ENCODE data around the gene TMEM225.
"Not testable (repeated sequence)": the region's sequence is repeated elsewhere in the genome, so short reads cannot be mapped to it uniquely, and the experiment has no call there.

The TMEM225 gene

GRCh38 chr11:123885570-123885969, at the start of gene TMEM225:
TMEM225 (minus strand) TSS chr11:123885670; CDS start chr11:123885425, 245 bp downstream.
- DNase-seq: no peak

- DNase-seq: no peak
Observed at GRCh38 chr11:123924027-123924426, 38.6 kb upstream of the TMEM225 start.

- no peak for DNase-seq
Observed at GRCh38 chr11:123920943-123921342, 35.5 kb upstream of the TMEM225 start.

GRCh38 chr11:123905826-123906225, 20.4 kb upstream of the TMEM225 start:
- DNase-seq: no peak

GRCh38 chr11:123904932-123905331, 19.5 kb upstream of the TMEM225 start:
- no peak for DNase-seq

GRCh38 chr11:123903932-123904331, 18.5 kb upstream of the TMEM225 start:
- DNase-seq: no peak

GRCh38 chr11:123901867-123902266, 16.4 kb upstream of the TMEM225 start, which contains the start of gene OR8D4:
OR8D4 (plus strand) TSS chr11:123902167; CDS start chr11:123906432, 4,265 bp downstream.
- no peak for DNase-seq

- DNase-seq: no peak
Observed at GRCh38 chr11:123899792-123900191, 14.3 kb upstream of the TMEM225 start.

GRCh38 chr11:123892031-123892430, 6.6 kb upstream of the TMEM225 start:
- no peak for DNase-seq

- no peak for DNase-seq
Observed at GRCh38 chr11:123880912-123881311, 4.6 kb downstream of the TMEM225 start.

- DNase-seq: not testable (repeated sequence)
Observed at GRCh38 chr11:123867795-123868194, 17.7 kb downstream of the TMEM225 start.

GRCh38 chr11:123865293-123865692, 20.2 kb downstream of the TMEM225 start:
- DNase-seq: not testable (repeated sequence)

- no peak for DNase-seq
Observed at GRCh38 chr11:123859731-123860130, 25.7 kb downstream of the TMEM225 start.

- no peak for DNase-seq
Observed at GRCh38 chr11:123856444-123856843, 29.0 kb downstream of the TMEM225 start.

- no peak for DNase-seq
Observed at GRCh38 chr11:123853038-123853437, 32.4 kb downstream of the TMEM225 start.

- DNase-seq: no peak
Observed at GRCh38 chr11:123852321-123852720, 33.1 kb downstream of the TMEM225 start.

GRCh38 chr11:123851110-123851509, 34.4 kb downstream of the TMEM225 start:
- no peak for DNase-seq

GRCh38 chr11:123841174-123841573, 44.3 kb downstream of the TMEM225 start:
- no peak for DNase-seq

GRCh38 chr11:123839131-123839530, 46.3 kb downstream of the TMEM225 start:
- DNase-seq: no peak

- DNase-seq: no peak
Observed at GRCh38 chr11:123838659-123839058, 46.8 kb downstream of the TMEM225 start.

- no peak for DNase-seq
Observed at GRCh38 chr11:123838199-123838598, 47.3 kb downstream of the TMEM225 start.

- no peak for DNase-seq
Observed at GRCh38 chr11:123833095-123833494, 52.4 kb downstream of the TMEM225 start.

Data from NCI-H2029 (cell line).